MM.1S (cell line): ENCODE results near the gene MAP3K4.

Experiments
- DNase-seq: peaks from one replicate; pipeline ENCODE4 v3.0.0-alpha.2; 2015
- H2AFZ ChIP-seq: fragments of 300-600 bp; sonication (generic); 2 replicates; pipeline ENCODE4 v1.6.0; 2016; ENCODE audit warnings: antibody characterized with exemption, low read length
- H3F3A ChIP-seq: fragments of 300-600 bp; sonication (generic); 2 replicates; pipeline ENCODE4 v1.6.1; 2016; ENCODE audit warnings: mild to moderate bottlenecking, antibody characterized with exemption, low read length, moderate library complexity, mixed read lengths; ENCODE audit not compliant: insufficient read depth
- H3K27ac ChIP-seq: fragments of 300-600 bp; sonication (generic); 2 replicates; pipeline ENCODE4 v1.5.1; 2016; ENCODE audit warnings: mild to moderate bottlenecking, low read length
- H3K27me3 ChIP-seq: fragments of 300-600 bp; sonication (generic); replicated peaks from 2 replicates; pipeline ENCODE4 v1.6.0; 2016; ENCODE audit warnings: low read length; ENCODE audit not compliant: insufficient read depth
- H3K36me3 ChIP-seq: fragments of 300-600 bp; sonication (generic); replicated peaks from 2 replicates; pipeline ENCODE4 v1.6.1; 2016; ENCODE audit warnings: mild to moderate bottlenecking, low read length, mixed read lengths; ENCODE audit not compliant: insufficient read depth
- H3K4me1 ChIP-seq: fragments of 300-600 bp; sonication (generic); 2 replicates; pipeline ENCODE4 v1.6.1; 2016; ENCODE audit warnings: low read length, mixed read lengths
- H3K4me2 ChIP-seq: fragments of 300-600 bp; sonication (generic); 2 replicates; pipeline ENCODE4 v1.6.0; 2016; ENCODE audit warnings: low read depth, low read length
- H3K4me3 ChIP-seq: fragments of 300-600 bp; sonication (generic); 2 replicates; pipeline ENCODE4 v1.5.1; 2016; ENCODE audit warnings: low read length, mixed read lengths
- H3K79me2 ChIP-seq: fragments of 300-600 bp; sonication (generic); 2 replicates; pipeline ENCODE4 v1.6.1; 2016; ENCODE audit warnings: mixed run types, low read length, mixed read lengths
- H3K9ac ChIP-seq: fragments of 300-600 bp; sonication (generic); 2 replicates; pipeline ENCODE4 v1.6.1; 2016; ENCODE audit warnings: low read length, mixed read lengths
- H3K9me2 ChIP-seq: fragments of 300-600 bp; sonication (generic); replicated peaks from 2 replicates; pipeline ENCODE4 v1.6.1; 2016; ENCODE audit warnings: mild to moderate bottlenecking, low read length, mixed read lengths; ENCODE audit not compliant: insufficient read depth
- H3K9me3 ChIP-seq: fragments of 300-600 bp; sonication (generic); replicated peaks from 2 replicates; pipeline ENCODE4 v1.6.1; 2016; ENCODE audit warnings: mild to moderate bottlenecking, low read length, mixed read lengths; ENCODE audit not compliant: insufficient read depth
- H4K20me1 ChIP-seq: fragments of 300-600 bp; sonication (generic); 2 replicates; pipeline ENCODE4 v1.6.1; 2016; ENCODE audit warnings: mild to moderate bottlenecking, low read length, moderate library complexity, mixed read lengths; ENCODE audit not compliant: insufficient read depth
- CTCF ChIP-seq: fragments of 300-600 bp; sonication (generic); IDR thresholded peaks from 2 replicates; pipeline ENCODE4 v1.5.1; 2016; ENCODE audit warnings: antibody characterized with exemption, low read length, mixed read lengths
- EZH2 ChIP-seq: fragments of 300-600 bp; sonication (generic); optimal IDR thresholded peaks from 2 replicates; pipeline ENCODE3; 2017; ENCODE audit warnings: low read depth, mild to moderate bottlenecking, antibody characterized with exemption, low read length, mixed read lengths
- EZH2phosphoT487 ChIP-seq: fragments of 300-600 bp; sonication (generic); IDR thresholded peaks from 2 replicates; pipeline ENCODE4 v1.6.1; 2018; ENCODE audit warnings: antibody characterized with exemption, low read length

MAP3K4 gene

GRCh38 chr6:161079566-161080262, 88.1 kb downstream of the MAP3K4 start:
- Histone ChIP-seq H3K36me3 (no peaks in the 10 kb centered on the region), H3K9me3 (no peaks in the 10 kb centered on the region), H3K4me3 (no peak overlapping the region), H3F3A (no peaks in the 10 kb centered on the region), H3K4me1 (no peaks in the 10 kb centered on the region), H3K4me2 (no peak overlapping the region), H3K9me2 (no peaks in the 10 kb centered on the region), H2AFZ (no peak overlapping the region), H4K20me1 (no peaks in the 10 kb centered on the region), H3K27me3 (no peaks in the 10 kb centered on the region), H3K79me2 (no peaks in the 10 kb centered on the region), H3K27ac (no peak overlapping the region), H3K9ac (no peak overlapping the region)
- TF ChIP-seq EZH2phosphoT487, result no peak
- no peak for DNase-seq

- no peaks in the 10 kb centered on the region for H3K4me1 ChIP-seq
- no peak overlapping the region for H3K4me3 ChIP-seq
- H3K9me3 ChIP-seq, result no peaks in the 10 kb centered on the region
- H3K27me3 ChIP-seq, result no peaks in the 10 kb centered on the region
- no peak overlapping the region for H3K9ac ChIP-seq
- H3K27ac ChIP-seq, result no peak overlapping the region
- no peaks in the 10 kb centered on the region for H3K79me2 ChIP-seq
- TF ChIP-seq EZH2phosphoT487 (no peak), CTCF (no peak), EZH2 (no peak)
- H3F3A ChIP-seq, result no peaks in the 10 kb centered on the region
- no peaks in the 10 kb centered on the region for H3K36me3 ChIP-seq
- no peaks in the 10 kb centered on the region for H3K9me2 ChIP-seq
- no peak for DNase-seq
- H2AFZ ChIP-seq, result no peak overlapping the region
- no peaks in the 10 kb centered on the region for H4K20me1 ChIP-seq
- no peak overlapping the region for H3K4me2 ChIP-seq
Observed at GRCh38 chr6:161080263-161080970, 88.8 kb downstream of the MAP3K4 start.

- Histone ChIP-seq H3K9me2 (no peaks in the 10 kb centered on the region), H3K4me3 (no peak overlapping the region), H4K20me1 (no peaks in the 10 kb centered on the region), H3K36me3 (no peaks in the 10 kb centered on the region), H3F3A (no peaks in the 10 kb centered on the region), H2AFZ (no peak overlapping the region), H3K4me1 (no peaks in the 10 kb centered on the region), H3K27ac (no peak overlapping the region), H3K27me3 (no peaks in the 10 kb centered on the region), H3K9me3 (no peaks in the 10 kb centered on the region), H3K79me2 (no peaks in the 10 kb centered on the region), H3K4me2 (no peak overlapping the region), H3K9ac (no peak overlapping the region)
- DNase-seq, result no peak
- no peak for TF ChIP-seq CTCF
- TF ChIP-seq EZH2phosphoT487, result no peak
- no peak for TF ChIP-seq EZH2
Observed at GRCh38 chr6:161082215-161082614, 90.6 kb downstream of the MAP3K4 start.

GRCh38 chr6:161085246-161085645, 93.7 kb downstream of the MAP3K4 start:
- Histone ChIP-seq H3K27me3 (no peaks in the 10 kb centered on the region), H3K4me1 (no peaks in the 10 kb centered on the region), H3K9ac (no peak overlapping the region), H4K20me1 (no peaks in the 10 kb centered on the region), H3K36me3 (no peaks in the 10 kb centered on the region), H3K9me2 (no peaks in the 10 kb centered on the region), H3F3A (no peaks in the 10 kb centered on the region), H3K79me2 (no peaks in the 10 kb centered on the region), H3K4me3 (no peak overlapping the region), H2AFZ (no peak overlapping the region), H3K9me3 (no peaks in the 10 kb centered on the region), H3K4me2 (no peak overlapping the region), H3K27ac (no peak overlapping the region)
- TF ChIP-seq EZH2phosphoT487 (no peak), CTCF (no peak), EZH2 (no peak)
- no peak for DNase-seq
